Small intestine (tissue), 7 donors: ENCODE data around the gene IGSF21. TPM values are rescaled to one million over a fixed set of nuclear protein-coding genes. Genes with fewer than 3 reads are reported as not detected.
A peak's percentile ranks its signal among the peaks of the same experiment; 100 is the strongest.

Experiments
- DNase-seq, 2 donors: peaks; one replicate each; pipeline versions ENCODE4 v3.0.0 to v3.0.0-alpha.2; 2013
- FAIRE-seq: peaks from 2 replicates; lab custom pipeline; 2012; peaks lifted over from hg19 to GRCh38; lab: Jason Lieb, UNC
- H3K27ac ChIP-seq, 3 donors: one replicate each; pipeline ENCODE4 v1.5.1; 2013; ENCODE audit warnings: low read length in 2 of 3, mild to moderate bottlenecking in 2 of 3, control low read depth in 1 of 3, inconsistent platforms in 1 of 3, low read depth in 1 of 3, moderate library complexity in 1 of 3
- H3K27me3 ChIP-seq, 3 donors: one replicate each; pipeline ENCODE4 v1.6.1; 2013; ENCODE audit warnings: low read length in 3 of 3, inconsistent platforms in 1 of 3; ENCODE audit not compliant: control insufficient read depth in 3 of 3, insufficient read depth in 3 of 3
- H3K36me3 ChIP-seq, 3 donors: one replicate each; pipeline ENCODE4 v1.6.1; 2013; ENCODE audit warnings: low read length in 3 of 3, inconsistent platforms in 1 of 3, low read depth in 1 of 3, mild to moderate bottlenecking in 1 of 3, moderate library complexity in 1 of 3; ENCODE audit not compliant: control insufficient read depth in 3 of 3, insufficient read depth in 2 of 3
- H3K4me1 ChIP-seq, 3 donors: one replicate each; pipeline ENCODE4 v1.6.1; 2013; ENCODE audit warnings: low read length in 2 of 3, inconsistent platforms in 1 of 3, low read depth in 1 of 3, mild to moderate bottlenecking in 1 of 3, moderate library complexity in 1 of 3; ENCODE audit not compliant: control insufficient read depth in 3 of 3, insufficient read depth in 2 of 3
- H3K4me3 ChIP-seq, 3 donors: one replicate each; pipeline ENCODE4 v1.5.1; 2013; ENCODE audit warnings: low read length in 3 of 3, control low read depth in 1 of 3, inconsistent platforms in 1 of 3, low read depth in 1 of 3, mild to moderate bottlenecking in 1 of 3, moderate library complexity in 1 of 3
- H3K9me3 ChIP-seq, 2 donors: one replicate each; pipeline ENCODE4 v1.6.1; 2013; ENCODE audit warnings: low read depth in 1 of 2, low read length in 1 of 2; ENCODE audit not compliant: control insufficient read depth in 2 of 2, insufficient read depth in 1 of 2
- WGBS, 3 donors: extraction: QIAGEN DNeasy Blood & Tissue Kit; methylation state at CpG; one replicate each; pipeline ENCODE4 v1.1.7; 2013; 5-methylcytosine and 5-hydroxymethylcytosine counted together
- polyA plus RNA-seq, 4 donors: library from polyadenylated mRNA; stranded (reverse) in 3 of 4; unstranded in 1 of 4; fragments of 200-250 nt in 3 of 4; fragments of 120-200 nt in 1 of 4; gene quantifications; one replicate each; pipeline versions ENCODE4 v1.2.1 to v1.2.3, GENCODE V29; 2013
- donor health status: healthy with polysubstance abuse.
- donor health status: control.
- donor health status: control.
- donor health status: Bipolar disorder and iron deficiency.
- donor health status: healthy.

Gene IGSF21
- polyA plus RNA-seq, 4 donors = 0.18 to 0.38 TPM; not detected in 2

- WGBS, 3 donors = 65 to 79% (median 76%) methylated on average over 6 of the region's 6 CpGs
- FAIRE-seq (no peak), DNase-seq (no peak)
- H3K9me3 ChIP-seq = no peaks in the 10 kb centered on the region
- peaks cover 0 to 6% (median 0%) of the 10 kb centered on the region in 3 donors for H3K27me3 ChIP-seq
- H3K27ac ChIP-seq = no peak overlapping the region
- no peaks in the 10 kb centered on the region for H3K4me1 ChIP-seq
- no peaks in the 10 kb centered on the region for H3K36me3 ChIP-seq
- no peak overlapping the region for H3K4me3 ChIP-seq
Measured at GRCh38 chr1:18373151-18373550, 265.6 kb downstream of the IGSF21 start.

GRCh38 chr1:18373882-18374493 lies 266.4 kb downstream of the IGSF21 start:
- DNase-seq = no peak
- Histone ChIP-seq H3K4me1 (no peaks in the 10 kb centered on the region), H3K4me3 (no peak overlapping the region), H3K36me3 (no peaks in the 10 kb centered on the region), H3K27me3 (peaks cover 0 to 6% (median 0%) of the 10 kb centered on the region in 3 donors), H3K9me3 (no peaks in the 10 kb centered on the region), H3K27ac (no peak overlapping the region)
- 46 to 48% (median 48%) methylated on average over 14 of the region's 14 CpGs for WGBS, 3 donors
- FAIRE-seq = no peak

- no peak overlapping the region for H3K27ac ChIP-seq
- peaks cover 0 to 6% (median 0%) of the 10 kb centered on the region in 3 donors for H3K27me3 ChIP-seq
- DNase-seq (no peak), FAIRE-seq (no peak)
- no peaks in the 10 kb centered on the region for H3K4me1 ChIP-seq
- H3K36me3 ChIP-seq = no peaks in the 10 kb centered on the region
- 92 to 93% (median 92%) methylated on average over 24 of the region's 24 CpGs for WGBS, 3 donors
- H3K4me3 ChIP-seq = no peak overlapping the region
- no peaks in the 10 kb centered on the region for H3K9me3 ChIP-seq
Measured at GRCh38 chr1:18376661-18377060, 269.1 kb downstream of the IGSF21 start.

- peaks cover 0 to 3% (median 0%) of the 10 kb centered on the region in 3 donors for H3K27me3 ChIP-seq
- no peak overlapping the region for H3K27ac ChIP-seq
- FAIRE-seq (no peak), DNase-seq (no peak)
- no peaks in the 10 kb centered on the region for H3K4me1 ChIP-seq
- no peaks in the 10 kb centered on the region for H3K9me3 ChIP-seq
- no peaks in the 10 kb centered on the region for H3K36me3 ChIP-seq
- H3K4me3 ChIP-seq = no peak overlapping the region
Measured at GRCh38 chr1:18380288-18380687, 272.7 kb downstream of the IGSF21 start.

GRCh38 chr1:18384059-18384458 lies 276.5 kb downstream of the IGSF21 start:
- no peak overlapping the region for H3K27ac ChIP-seq
- DNase-seq (no peak), FAIRE-seq (no peak)
- no peaks in the 10 kb centered on the region for H3K9me3 ChIP-seq
- 47 to 57% (median 47%) methylated on average over 5 of the region's 5 CpGs for WGBS, 3 donors
- no peak overlapping the region for H3K4me3 ChIP-seq
- H3K4me1 ChIP-seq = no peaks in the 10 kb centered on the region
- no peaks in the 10 kb centered on the region for H3K36me3 ChIP-seq
- H3K27me3 ChIP-seq = no peaks in the 10 kb centered on the region

- no peak overlapping the region for H3K4me3 ChIP-seq
- no peaks in the 10 kb centered on the region for H3K36me3 ChIP-seq
- DNase-seq (peak in 1 of 2 donors; percentile 2), FAIRE-seq (no peak)
- no peaks in the 10 kb centered on the region for H3K9me3 ChIP-seq
- no peak overlapping the region for H3K27ac ChIP-seq
- no peaks in the 10 kb centered on the region for H3K27me3 ChIP-seq
- 14 to 25% (median 21%) methylated on average over 2 of the region's 2 CpGs for whole genome bisulfite sequencing, 3 donors
- no peaks in the 10 kb centered on the region for H3K4me1 ChIP-seq
Measured at GRCh38 chr1:18384471-18384870, 276.9 kb downstream of the IGSF21 start.

GRCh38 chr1:18385239-18385790 lies 277.7 kb downstream of the IGSF21 start:
- no peaks in the 10 kb centered on the region for H3K36me3 ChIP-seq
- DNase-seq (peak in 1 of 2 donors; percentile 36), FAIRE-seq (no peak)
- no peak overlapping the region for H3K4me3 ChIP-seq
- no peaks in the 10 kb centered on the region for H3K4me1 ChIP-seq
- WGBS, 3 donors = 7 to 20% (median 14%) methylated on average over 9 of the region's 9 CpGs
- H3K9me3 ChIP-seq = no peaks in the 10 kb centered on the region
- no peaks in the 10 kb centered on the region for H3K27me3 ChIP-seq
- H3K27ac ChIP-seq = no peak overlapping the region

- no peaks in the 10 kb centered on the region for H3K36me3 ChIP-seq
- H3K4me3 ChIP-seq = no peak overlapping the region
- no peaks in the 10 kb centered on the region for H3K9me3 ChIP-seq
- no peak for FAIRE-seq
- DNase-seq = no peak
- H3K27me3 ChIP-seq = no peaks in the 10 kb centered on the region
- H3K27ac ChIP-seq = no peak overlapping the region
- no peaks in the 10 kb centered on the region for H3K4me1 ChIP-seq
- 79 to 90% (median 84%) methylated on average over 5 of the region's 5 CpGs for WGBS, 3 donors
Measured at GRCh38 chr1:18386591-18386990, 279.0 kb downstream of the IGSF21 start.

GRCh38 chr1:18387307-18387706 lies 279.7 kb downstream of the IGSF21 start:
- H3K9me3 ChIP-seq = no peaks in the 10 kb centered on the region
- FAIRE-seq (no peak), DNase-seq (no peak)
- no peaks in the 10 kb centered on the region for H3K36me3 ChIP-seq
- no peaks in the 10 kb centered on the region for H3K4me1 ChIP-seq
- no peaks in the 10 kb centered on the region for H3K27me3 ChIP-seq
- 79 to 85% (median 83%) methylated on average over 6 of the region's 6 CpGs for WGBS, 3 donors
- no peak overlapping the region for H3K4me3 ChIP-seq
- H3K27ac ChIP-seq = no peak overlapping the region
